ENCODE results near the gene FAM50B. TPM values are rescaled to one million over a fixed set of nuclear protein-coding genes. Genes with fewer than 3 reads are reported as not detected.

The FAM50B gene
- total and polyA plus RNA-seq, 2 of the 13 experiments (the other 11 are each of a cell fraction or from before 2014, with no cell fraction given), result 0.05 TPM; not detected in 1

DNA sequence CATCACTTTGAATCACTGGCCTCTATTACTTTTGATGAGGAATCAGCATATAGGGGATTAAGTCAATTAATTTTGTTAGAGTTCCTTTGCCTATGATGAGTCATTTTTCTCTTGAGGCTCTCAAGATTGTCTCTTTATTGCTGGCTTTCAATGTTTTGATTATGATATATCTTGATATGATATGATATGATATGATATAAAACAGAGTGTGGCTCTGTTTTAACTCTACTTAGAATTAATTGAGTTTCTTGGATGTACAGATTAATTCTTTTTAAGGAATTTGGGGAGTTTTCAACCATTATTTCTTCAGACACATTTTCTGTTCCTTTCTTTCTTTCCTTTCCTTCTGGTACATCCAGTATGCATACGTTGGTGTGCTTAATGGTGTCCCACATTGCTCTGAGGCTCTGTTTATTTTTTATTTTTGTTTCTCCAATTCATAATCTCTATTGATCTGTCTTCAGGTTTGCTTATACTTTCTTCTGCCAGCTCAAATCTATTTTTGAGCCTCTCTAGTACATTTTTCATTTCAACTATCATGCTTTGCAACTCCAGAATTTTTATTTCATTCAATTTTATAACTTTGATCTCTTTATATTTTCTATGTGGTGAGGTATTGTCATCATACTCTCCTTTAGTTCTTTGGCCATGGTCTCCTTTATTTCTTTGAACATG is 10.8 kb downstream of the FAM50B start:
- Histone ChIP-seq H3K9ac (ENCODE audit: insufficient read depth, low read depth, low read length) (no peak overlapping the region), H3K4me1 (ENCODE audit: insufficient read depth, low read length) (peaks cover 28% of the 10 kb centered on the region), H3K4me3 (replicated peaks in 1 of 3; ENCODE audit: insufficient read depth in 1 of 3, low read depth in 2 of 3, low read length in 3 of 3) (no peak overlapping the region), H3K36me3 (replicated peaks in 1 of 2; ENCODE audit: control insufficient read depth in 1 of 2, insufficient read depth in 2 of 2, low read length in 2 of 2) (no peaks in the 10 kb centered on the region), H3K9me3 (ENCODE audit: low read length) (no peaks in the 10 kb centered on the region), H4K20me1 (ENCODE audit: insufficient read depth, low read length) (no peaks in the 10 kb centered on the region), H3K27me3 (ENCODE audit: control insufficient read depth in 1 of 2, insufficient read depth in 2 of 2, low read length in 2 of 2) (no peaks in the 10 kb centered on the region), H3K79me2 (ENCODE audit: insufficient read depth, low read length) (no peaks in the 10 kb centered on the region), H2AFZ (ENCODE audit: low read length) (no peak overlapping the region), H3K27ac (ENCODE audit: extremely low read length, insufficient read depth, low read length) (no peak overlapping the region), H3K4me2 (ENCODE audit: low read depth, low read length) (no peak overlapping the region)
- intact Hi-C loops (cut with micrococcal nuclease; ENCODE audit: unreplicated experiment) (no loop called here), in situ Hi-C loops (cut with HindIII; ENCODE audit: extremely low pct_ligation_motif_present, low pct_unique_long_range_greater_than_20kb) (no loop called here)
- WGBS (ENCODE audit: low lambda C conversion rate), result 69% methylated on average over 1 of the region's 1 CpG
- no peak for TF ChIP-seq ZNF138 (CRISPR knock-in tag; IDR thresholded peaks at IDR 0.05; ENCODE audit: low read depth)
- TF ChIP-seq ZNF160 (CRISPR knock-in tag; IDR thresholded peaks at IDR 0.05), result peak; percentile 59; the same call in 1 of the 2 replicates
- TF ChIP-seq ZFP41 (CRISPR knock-in tag; IDR thresholded peaks at IDR 0.05; ENCODE audit: borderline replicate concordance), result no peak
- CTCF ChIA-PET (ENCODE audit: low intra/inter-chr PET ratio, low total read pairs), result no interaction called here
- DNase-seq (ENCODE audit: low spot score) (no peak), ATAC-seq (no peak), FAIRE-seq (no peak)
- no TSS peak for BruUV-seq (replicated peaks)
- POLR2A ChIA-PET, result no interaction called here

DNA sequence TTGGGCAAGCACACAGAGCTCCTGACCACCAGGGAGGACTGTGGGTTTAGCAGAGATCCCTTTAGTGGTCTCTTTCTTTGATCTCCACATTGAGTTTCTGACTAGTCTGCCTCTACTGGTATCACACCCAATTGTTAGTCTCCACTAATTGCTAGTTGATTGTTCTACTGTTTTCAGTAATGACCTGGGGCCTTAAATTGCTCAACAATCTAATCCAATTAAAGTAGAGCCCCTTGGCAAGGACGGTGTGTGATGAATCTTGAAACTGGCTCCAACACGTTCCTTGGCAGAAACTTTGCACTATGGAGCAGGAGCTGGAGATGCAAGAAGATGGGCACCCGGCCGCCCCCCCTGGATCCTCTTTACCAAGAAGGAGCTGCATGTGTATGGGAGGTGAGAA is 12.3 kb downstream of the FAM50B start:
- H3K4me3 ChIP-seq (replicated peaks in 1 of 3; ENCODE audit: insufficient read depth in 1 of 3, low read depth in 2 of 3, low read length in 3 of 3), result no peak overlapping the region
- H3K27ac ChIP-seq (ENCODE audit: extremely low read length, insufficient read depth, low read length), result no peak overlapping the region
- in situ Hi-C loops (cut with HindIII; ENCODE audit: extremely low pct_ligation_motif_present, low pct_unique_long_range_greater_than_20kb), result no loop called here
- no peaks in the 10 kb centered on the region for H3K79me2 ChIP-seq (ENCODE audit: insufficient read depth, low read length)
- H3K9ac ChIP-seq (ENCODE audit: insufficient read depth, low read depth, low read length), result no peak overlapping the region
- CTCF ChIA-PET (ENCODE audit: low intra/inter-chr PET ratio, low total read pairs), result no interaction called here
- POLR2A ChIA-PET, result interaction anchor here (1.1 to 2.0 kb wide), 3 partner anchors 9 to 52 kb away, joined by 4 to 12 read pairs (median 4); no protein-coding TSS in a partner anchor
- no peaks in the 10 kb centered on the region for H4K20me1 ChIP-seq (ENCODE audit: insufficient read depth, low read length)
- H2AFZ ChIP-seq (ENCODE audit: low read length), result peak overlapping the region; percentile 46
- 77% methylated on average over 4 of the region's 4 CpGs for WGBS (ENCODE audit: low lambda C conversion rate)
- intact Hi-C loops (cut with micrococcal nuclease; ENCODE audit: unreplicated experiment), result no loop called here
- H3K4me2 ChIP-seq (ENCODE audit: low read depth, low read length), result no peak overlapping the region
- no TSS peak for BruUV-seq (replicated peaks)
- DNase-seq (ENCODE audit: low spot score) (no peak), FAIRE-seq (no peak), ATAC-seq (peak; percentile 38; the same call in 1 of the 3 replicates)
- peaks cover 4% of the 10 kb centered on the region; the same call in 1 of the 2 replicates for H3K9me3 ChIP-seq (ENCODE audit: low read length)
- H3K27me3 ChIP-seq (ENCODE audit: control insufficient read depth in 1 of 2, insufficient read depth in 2 of 2, low read length in 2 of 2), result no peaks in the 10 kb centered on the region
- H3K36me3 ChIP-seq (replicated peaks in 1 of 2; ENCODE audit: control insufficient read depth in 1 of 2, insufficient read depth in 2 of 2, low read length in 2 of 2), result no peaks in the 10 kb centered on the region
- H3K4me1 ChIP-seq (ENCODE audit: insufficient read depth, low read length), result peaks cover 15% of the 10 kb centered on the region
- TF ChIP-seq ATAD3A (CRISPR knock-in tag; IDR thresholded peaks at IDR 0.05), result no peak
- TF ChIP-seq ZNF224 (CRISPR knock-in tag; IDR thresholded peaks at IDR 0.05), result no peak
- TF ChIP-seq, protein P1, sequence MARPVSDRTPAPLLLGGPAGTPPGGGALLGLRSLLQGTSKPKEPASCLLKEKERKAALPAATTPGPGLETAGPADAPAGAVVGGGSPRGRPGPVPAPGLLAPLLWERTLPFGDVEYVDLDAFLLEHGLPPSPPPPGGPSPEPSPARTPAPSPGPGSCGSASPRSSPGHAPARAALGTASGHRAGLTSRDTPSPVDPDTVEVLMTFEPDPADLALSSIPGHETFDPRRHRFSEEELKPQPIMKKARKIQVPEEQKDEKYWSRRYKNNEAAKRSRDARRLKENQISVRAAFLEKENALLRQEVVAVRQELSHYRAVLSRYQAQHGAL (CRISPR knock-in tag; IDR thresholded peaks at IDR 0.05; ENCODE audit: not compliant biosample characterization), result no peak
- TF ChIP-seq HNRNPK (IDR thresholded peaks at IDR 0.05; ENCODE audit: low read depth, low read length, poor library complexity, severe bottlenecking), result no peak
- no peak for TF ChIP-seq ZC3H4 (CRISPR knock-in tag; IDR thresholded peaks at IDR 0.05; ENCODE audit: borderline replicate concordance)
- no peak for TF ChIP-seq NAIF1 (CRISPR knock-in tag; IDR thresholded peaks at IDR 0.05; ENCODE audit: borderline replicate concordance)
- TF ChIP-seq, protein P2, sequence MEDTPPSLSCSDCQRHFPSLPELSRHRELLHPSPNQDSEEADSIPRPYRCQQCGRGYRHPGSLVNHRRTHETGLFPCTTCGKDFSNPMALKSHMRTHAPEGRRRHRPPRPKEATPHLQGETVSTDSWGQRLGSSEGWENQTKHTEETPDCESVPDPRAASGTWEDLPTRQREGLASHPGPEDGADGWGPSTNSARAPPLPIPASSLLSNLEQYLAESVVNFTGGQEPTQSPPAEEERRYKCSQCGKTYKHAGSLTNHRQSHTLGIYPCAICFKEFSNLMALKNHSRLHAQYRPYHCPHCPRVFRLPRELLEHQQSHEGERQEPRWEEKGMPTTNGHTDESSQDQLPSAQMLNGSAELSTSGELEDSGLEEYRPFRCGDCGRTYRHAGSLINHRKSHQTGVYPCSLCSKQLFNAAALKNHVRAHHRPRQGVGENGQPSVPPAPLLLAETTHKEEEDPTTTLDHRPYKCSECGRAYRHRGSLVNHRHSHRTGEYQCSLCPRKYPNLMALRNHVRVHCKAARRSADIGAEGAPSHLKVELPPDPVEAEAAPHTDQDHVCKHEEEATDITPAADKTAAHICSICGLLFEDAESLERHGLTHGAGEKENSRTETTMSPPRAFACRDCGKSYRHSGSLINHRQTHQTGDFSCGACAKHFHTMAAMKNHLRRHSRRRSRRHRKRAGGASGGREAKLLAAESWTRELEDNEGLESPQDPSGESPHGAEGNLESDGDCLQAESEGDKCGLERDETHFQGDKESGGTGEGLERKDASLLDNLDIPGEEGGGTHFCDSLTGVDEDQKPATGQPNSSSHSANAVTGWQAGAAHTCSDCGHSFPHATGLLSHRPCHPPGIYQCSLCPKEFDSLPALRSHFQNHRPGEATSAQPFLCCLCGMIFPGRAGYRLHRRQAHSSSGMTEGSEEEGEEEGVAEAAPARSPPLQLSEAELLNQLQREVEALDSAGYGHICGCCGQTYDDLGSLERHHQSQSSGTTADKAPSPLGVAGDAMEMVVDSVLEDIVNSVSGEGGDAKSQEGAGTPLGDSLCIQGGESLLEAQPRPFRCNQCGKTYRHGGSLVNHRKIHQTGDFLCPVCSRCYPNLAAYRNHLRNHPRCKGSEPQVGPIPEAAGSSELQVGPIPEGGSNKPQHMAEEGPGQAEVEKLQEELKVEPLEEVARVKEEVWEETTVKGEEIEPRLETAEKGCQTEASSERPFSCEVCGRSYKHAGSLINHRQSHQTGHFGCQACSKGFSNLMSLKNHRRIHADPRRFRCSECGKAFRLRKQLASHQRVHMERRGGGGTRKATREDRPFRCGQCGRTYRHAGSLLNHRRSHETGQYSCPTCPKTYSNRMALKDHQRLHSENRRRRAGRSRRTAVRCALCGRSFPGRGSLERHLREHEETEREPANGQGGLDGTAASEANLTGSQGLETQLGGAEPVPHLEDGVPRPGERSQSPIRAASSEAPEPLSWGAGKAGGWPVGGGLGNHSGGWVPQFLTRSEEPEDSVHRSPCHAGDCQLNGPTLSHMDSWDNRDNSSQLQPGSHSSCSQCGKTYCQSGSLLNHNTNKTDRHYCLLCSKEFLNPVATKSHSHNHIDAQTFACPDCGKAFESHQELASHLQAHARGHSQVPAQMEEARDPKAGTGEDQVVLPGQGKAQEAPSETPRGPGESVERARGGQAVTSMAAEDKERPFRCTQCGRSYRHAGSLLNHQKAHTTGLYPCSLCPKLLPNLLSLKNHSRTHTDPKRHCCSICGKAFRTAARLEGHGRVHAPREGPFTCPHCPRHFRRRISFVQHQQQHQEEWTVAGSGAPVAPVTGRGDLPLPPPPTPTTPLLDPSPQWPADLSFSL (CRISPR knock-in tag; IDR thresholded peaks at IDR 0.05), result no peak
- TF ChIP-seq ZNF44 (CRISPR knock-in tag; IDR thresholded peaks at IDR 0.05), result no peak

Measured in HepG2 (cell line).